ENCODE measurements around the gene SLC6A6. TPM values are rescaled to one million over a fixed set of nuclear protein-coding genes. Genes with fewer than 3 reads are reported as not detected.
A peak's percentile ranks its signal among the peaks of the same experiment; 100 is the strongest.

SLC6A6 gene
- total and polyA plus RNA-seq, 8 donors: 2.1 to 11.6 (median 3.4) TPM

DNA sequence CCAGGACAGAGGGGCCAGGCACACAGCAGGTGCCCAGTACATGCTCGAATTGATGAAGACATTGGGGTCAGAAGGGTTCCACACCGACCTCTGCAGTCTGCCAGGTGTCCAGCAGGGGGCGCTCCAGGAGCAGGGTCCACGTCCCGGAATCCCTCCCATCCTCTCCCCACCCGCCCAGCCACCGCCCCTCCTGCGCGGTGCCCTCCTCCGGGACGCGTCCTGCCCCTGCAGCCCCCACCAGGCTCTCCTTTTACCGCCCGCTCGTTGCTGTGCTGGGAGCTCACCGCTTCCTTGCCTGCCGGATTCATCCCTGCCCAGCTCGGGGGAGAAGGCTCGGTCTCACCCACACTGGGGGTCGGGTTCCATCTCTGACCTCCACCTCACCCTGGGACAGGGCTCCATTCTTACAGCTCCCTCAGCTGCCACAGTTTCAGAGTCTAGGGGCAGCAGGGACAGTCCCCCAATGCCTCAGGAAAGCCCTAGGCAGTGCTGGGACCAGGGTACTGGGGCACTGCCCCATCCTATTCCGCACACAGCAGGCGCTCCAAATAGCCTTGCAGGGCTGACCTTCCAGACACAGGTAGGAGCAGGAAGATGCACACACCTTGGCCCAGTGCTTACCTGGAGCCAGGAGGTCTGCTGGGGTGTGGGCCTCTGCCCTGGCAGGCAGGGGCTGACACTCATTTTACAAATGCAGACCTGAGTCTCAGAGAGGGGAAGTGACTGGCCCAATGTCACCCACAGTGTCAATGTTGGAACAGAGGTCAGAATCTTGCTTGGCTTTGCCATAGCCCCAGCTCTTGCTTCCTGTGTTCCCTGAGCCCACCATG is 106.8 kb downstream of the SLC6A6 start:
- DNase-seq: peak; percentile 29 to 92 (median 65)
- Histone ChIP-seq H3K9me3 (no peaks in the 10 kb centered on the region), H3K27ac (no peak overlapping the region), H3K4me3 (no peak overlapping the region), H3K27me3 (no peaks in the 10 kb centered on the region), H3K36me3 (no peaks in the 10 kb centered on the region), H3K4me1 (no peaks in the 10 kb centered on the region)
- TF ChIP-seq, protein P1, sequence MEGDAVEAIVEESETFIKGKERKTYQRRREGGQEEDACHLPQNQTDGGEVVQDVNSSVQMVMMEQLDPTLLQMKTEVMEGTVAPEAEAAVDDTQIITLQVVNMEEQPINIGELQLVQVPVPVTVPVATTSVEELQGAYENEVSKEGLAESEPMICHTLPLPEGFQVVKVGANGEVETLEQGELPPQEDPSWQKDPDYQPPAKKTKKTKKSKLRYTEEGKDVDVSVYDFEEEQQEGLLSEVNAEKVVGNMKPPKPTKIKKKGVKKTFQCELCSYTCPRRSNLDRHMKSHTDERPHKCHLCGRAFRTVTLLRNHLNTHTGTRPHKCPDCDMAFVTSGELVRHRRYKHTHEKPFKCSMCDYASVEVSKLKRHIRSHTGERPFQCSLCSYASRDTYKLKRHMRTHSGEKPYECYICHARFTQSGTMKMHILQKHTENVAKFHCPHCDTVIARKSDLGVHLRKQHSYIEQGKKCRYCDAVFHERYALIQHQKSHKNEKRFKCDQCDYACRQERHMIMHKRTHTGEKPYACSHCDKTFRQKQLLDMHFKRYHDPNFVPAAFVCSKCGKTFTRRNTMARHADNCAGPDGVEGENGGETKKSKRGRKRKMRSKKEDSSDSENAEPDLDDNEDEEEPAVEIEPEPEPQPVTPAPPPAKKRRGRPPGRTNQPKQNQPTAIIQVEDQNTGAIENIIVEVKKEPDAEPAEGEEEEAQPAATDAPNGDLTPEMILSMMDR (IDR thresholded peaks at IDR 0.05): peak; percentile 95 to 98 (median 97)
- intact Hi-C loops (cut with DNase I): no loop called here
- WGBS, 2 donors: 21 to 23% methylated on average over 18 to 22 of the region's 22 CpGs
- peak; percentile 61 to 88 (median 83) for ATAC-seq
- FAIRE-seq: no peak

DNA sequence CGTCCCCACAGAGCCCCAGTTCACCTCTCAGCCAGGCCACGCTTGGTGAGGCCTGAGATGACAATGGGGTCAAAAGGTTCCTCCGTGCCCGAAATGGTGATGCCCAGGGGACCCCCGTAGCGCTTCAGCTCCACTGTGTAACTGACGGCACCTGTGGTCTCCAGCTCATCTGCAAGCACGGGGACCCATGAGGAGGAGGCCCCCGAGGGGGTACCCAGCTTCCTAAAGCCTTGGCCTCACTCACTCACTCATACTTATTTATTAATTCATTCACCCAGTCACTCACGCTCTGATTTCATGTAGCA is 107.3 kb downstream of the SLC6A6 start:
- ATAC-seq: no peak
- 84 to 95% methylated on average over 10 of the region's 10 CpGs for WGBS, 2 donors
- Histone ChIP-seq H3K36me3 (no peaks in the 10 kb centered on the region), H3K4me3 (no peak overlapping the region), H3K9me3 (no peaks in the 10 kb centered on the region), H3K27ac (no peak overlapping the region), H3K27me3 (no peaks in the 10 kb centered on the region), H3K4me1 (no peaks in the 10 kb centered on the region)
- DNase-seq: no peak
- intact Hi-C loops (cut with DNase I): loop anchor here in 2 of 3 donors (5.0 kb wide), 2 partner anchors 403 to 408 kb away; no protein-coding TSS in a partner anchor
- TF ChIP-seq, protein P1 (IDR thresholded peaks at IDR 0.05): no peak
- FAIRE-seq: no peak

- ATAC-seq (no peak), FAIRE-seq (no peak), DNase-seq (no peak)
- Histone ChIP-seq H3K9me3 (no peaks in the 10 kb centered on the region), H3K27ac (no peak overlapping the region), H3K36me3 (no peaks in the 10 kb centered on the region), H3K4me1 (no peaks in the 10 kb centered on the region), H3K27me3 (no peaks in the 10 kb centered on the region), H3K4me3 (no peak overlapping the region)
- intact Hi-C loops (cut with DNase I): loop anchor here in 2 of 3 donors (5.0 kb wide), 2 partner anchors 401 to 406 kb away; no protein-coding TSS in a partner anchor
- TF ChIP-seq, protein P1 (IDR thresholded peaks at IDR 0.05): no peak
- 78 to 81% methylated on average over 23 of the region's 23 CpGs for WGBS, 2 donors
Observed at GRCh38 chr3:14510838-14511622, 108.6 kb downstream of the SLC6A6 start.

DNA sequence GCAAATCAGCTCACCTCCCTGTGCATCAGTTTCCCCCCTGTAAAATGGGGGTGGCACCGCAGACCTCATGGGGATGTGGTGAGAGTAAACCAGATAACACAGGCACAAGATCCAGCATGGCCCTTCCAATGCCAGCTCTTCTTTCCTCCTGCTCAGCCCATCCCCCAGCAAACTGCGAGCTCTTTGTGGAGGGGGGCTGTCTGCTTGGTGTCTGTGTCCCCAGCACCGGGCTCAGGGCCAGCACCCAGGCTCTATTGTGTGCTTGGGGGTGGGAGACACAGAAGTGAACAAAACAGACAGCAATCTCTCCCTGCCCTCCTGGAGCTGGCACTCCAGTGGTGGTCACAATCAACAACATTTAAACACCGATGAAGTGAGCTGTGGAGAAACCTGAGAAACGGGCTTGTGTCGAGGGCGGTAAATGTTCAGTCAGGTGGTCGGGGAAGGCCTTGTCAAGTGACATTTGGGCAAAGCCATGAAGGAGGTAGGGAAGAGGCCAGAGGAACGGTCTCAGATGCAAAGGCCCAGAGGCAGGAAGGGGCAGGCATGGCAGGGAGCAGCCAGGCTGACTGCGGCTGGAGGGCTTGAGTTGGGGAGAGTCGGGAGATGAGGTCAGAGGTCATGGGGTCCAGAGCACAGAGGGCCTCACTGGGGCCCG is 109.3 kb downstream of the SLC6A6 start:
- no peaks in the 10 kb centered on the region for H3K4me1 ChIP-seq
- TF ChIP-seq, protein P1 (IDR thresholded peaks at IDR 0.05): no peak
- H3K27ac ChIP-seq: no peak overlapping the region
- FAIRE-seq (no peak), ATAC-seq (no peak), DNase-seq (no peak)
- no peaks in the 10 kb centered on the region for H3K27me3 ChIP-seq
- H3K36me3 ChIP-seq: no peaks in the 10 kb centered on the region
- no peaks in the 10 kb centered on the region for H3K9me3 ChIP-seq
- intact Hi-C loops (cut with DNase I): loop anchor here in 2 of 3 donors (5.0 kb wide), 2 partner anchors 401 to 406 kb away; no protein-coding TSS in a partner anchor
- no peak overlapping the region for H3K4me3 ChIP-seq
- 55 to 68% methylated on average over 12 of the region's 12 CpGs for WGBS, 2 donors

Data from pancreas (tissue), 10 donors.